Measurements from ENCODE around the gene SP140. TPM values are rescaled to one million over a fixed set of nuclear protein-coding genes. Genes with fewer than 3 reads are reported as not detected.

The SP140 gene
- polyA plus RNA-seq, 2 of the 4 experiments (the other 2 are of a cell fraction), result 0.10 TPM; not detected in 1

- FAIRE-seq (no peak), ATAC-seq (no peak), DNase-seq (ENCODE audit: low read depth in 1 of 2, low spot score in 1 of 2) (no peak)
- ChIA-PET CTCF (no interaction called here), POLR2A (no interaction called here)
- peaks cover 10% of the 10 kb centered on the region; the same call in 1 of the 3 replicates for H3K9me3 ChIP-seq
- H3K27ac ChIP-seq, result no peak overlapping the region
- H3K4me1 ChIP-seq, result no peaks in the 10 kb centered on the region
- H3K4me2 ChIP-seq, result no peak overlapping the region
- no peak for TF ChIP-seq MAZ (IDR thresholded peaks at IDR 0.05; ENCODE audit: borderline replicate concordance, low read depth, low read length)
- TF ChIP-seq CHD4 (IDR thresholded peaks at IDR 0.05; ENCODE audit: borderline replicate concordance), result no peak
- no peak for TF ChIP-seq BHLHE40 (IDR thresholded peaks at IDR 0.05; ENCODE audit: low read depth, low read length)
- TF ChIP-seq HMGXB4 (CRISPR knock-in tag; IDR thresholded peaks at IDR 0.05; ENCODE audit: borderline replicate concordance), result no peak
- no peak overlapping the region for H3K4me3 ChIP-seq
- 68% methylated on average over 3 of the region's 3 CpGs for WGBS (ENCODE audit: missing lambda C conversion rate)
Measured at GRCh38 chr2:230227216-230227615, 1.7 kb downstream of the SP140 start.

DNA sequence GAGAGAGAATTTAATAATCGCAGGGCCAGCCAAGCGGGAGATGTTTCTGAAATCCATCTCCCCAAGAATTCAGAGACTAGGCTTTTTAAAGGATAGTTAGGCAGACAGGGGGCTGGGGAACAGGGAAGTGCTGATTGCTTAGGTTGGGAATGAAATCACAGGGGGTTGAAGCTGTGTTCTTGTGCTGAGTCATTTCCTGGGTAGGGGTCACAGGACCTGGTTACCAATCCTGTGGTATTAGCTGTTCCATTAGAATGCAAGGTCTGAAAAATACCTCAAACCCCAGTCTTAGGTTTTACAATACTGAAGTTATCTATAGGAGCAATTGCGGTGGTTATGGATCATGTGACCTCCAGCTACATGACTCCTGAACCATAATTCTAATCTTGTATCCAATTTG, 4.6 kb downstream of the SP140 start:
- no peak overlapping the region for H3K4me2 ChIP-seq
- H3K27ac ChIP-seq, result no peak overlapping the region
- ATAC-seq (no peak), DNase-seq (ENCODE audit: low read depth in 1 of 2, low spot score in 1 of 2) (no peak), FAIRE-seq (no peak)
- no peak for TF ChIP-seq FOSB (CRISPR knock-in tag; IDR thresholded peaks at IDR 0.05)
- TF ChIP-seq MYC (IDR thresholded peaks at IDR 0.05; ENCODE audit: borderline replicate concordance, low read length), result no peak
- TF ChIP-seq ZSCAN20 (CRISPR knock-in tag; IDR thresholded peaks at IDR 0.05), result no peak
- no peak for TF ChIP-seq CBX8 (IDR thresholded peaks at IDR 0.05)
- no peak for TF ChIP-seq TP53 (CRISPR knock-in tag; IDR thresholded peaks at IDR 0.05)
- TF ChIP-seq, protein P1, sequence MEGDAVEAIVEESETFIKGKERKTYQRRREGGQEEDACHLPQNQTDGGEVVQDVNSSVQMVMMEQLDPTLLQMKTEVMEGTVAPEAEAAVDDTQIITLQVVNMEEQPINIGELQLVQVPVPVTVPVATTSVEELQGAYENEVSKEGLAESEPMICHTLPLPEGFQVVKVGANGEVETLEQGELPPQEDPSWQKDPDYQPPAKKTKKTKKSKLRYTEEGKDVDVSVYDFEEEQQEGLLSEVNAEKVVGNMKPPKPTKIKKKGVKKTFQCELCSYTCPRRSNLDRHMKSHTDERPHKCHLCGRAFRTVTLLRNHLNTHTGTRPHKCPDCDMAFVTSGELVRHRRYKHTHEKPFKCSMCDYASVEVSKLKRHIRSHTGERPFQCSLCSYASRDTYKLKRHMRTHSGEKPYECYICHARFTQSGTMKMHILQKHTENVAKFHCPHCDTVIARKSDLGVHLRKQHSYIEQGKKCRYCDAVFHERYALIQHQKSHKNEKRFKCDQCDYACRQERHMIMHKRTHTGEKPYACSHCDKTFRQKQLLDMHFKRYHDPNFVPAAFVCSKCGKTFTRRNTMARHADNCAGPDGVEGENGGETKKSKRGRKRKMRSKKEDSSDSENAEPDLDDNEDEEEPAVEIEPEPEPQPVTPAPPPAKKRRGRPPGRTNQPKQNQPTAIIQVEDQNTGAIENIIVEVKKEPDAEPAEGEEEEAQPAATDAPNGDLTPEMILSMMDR (IDR thresholded peaks at IDR 0.05), result no peak
- no peak for TF ChIP-seq KDM5A (IDR thresholded peaks at IDR 0.05)
- no peak for TF ChIP-seq HOXA7 (CRISPR knock-in tag; IDR thresholded peaks at IDR 0.05)
- TF ChIP-seq GATA3 (IDR thresholded peaks at IDR 0.05; ENCODE audit: borderline replicate concordance), result no peak
- no peak for TF ChIP-seq EP300 (IDR thresholded peaks at IDR 0.05)
- no peak for TF ChIP-seq RARB (CRISPR knock-in tag; IDR thresholded peaks at IDR 0.05)
- TF ChIP-seq, protein P2, sequence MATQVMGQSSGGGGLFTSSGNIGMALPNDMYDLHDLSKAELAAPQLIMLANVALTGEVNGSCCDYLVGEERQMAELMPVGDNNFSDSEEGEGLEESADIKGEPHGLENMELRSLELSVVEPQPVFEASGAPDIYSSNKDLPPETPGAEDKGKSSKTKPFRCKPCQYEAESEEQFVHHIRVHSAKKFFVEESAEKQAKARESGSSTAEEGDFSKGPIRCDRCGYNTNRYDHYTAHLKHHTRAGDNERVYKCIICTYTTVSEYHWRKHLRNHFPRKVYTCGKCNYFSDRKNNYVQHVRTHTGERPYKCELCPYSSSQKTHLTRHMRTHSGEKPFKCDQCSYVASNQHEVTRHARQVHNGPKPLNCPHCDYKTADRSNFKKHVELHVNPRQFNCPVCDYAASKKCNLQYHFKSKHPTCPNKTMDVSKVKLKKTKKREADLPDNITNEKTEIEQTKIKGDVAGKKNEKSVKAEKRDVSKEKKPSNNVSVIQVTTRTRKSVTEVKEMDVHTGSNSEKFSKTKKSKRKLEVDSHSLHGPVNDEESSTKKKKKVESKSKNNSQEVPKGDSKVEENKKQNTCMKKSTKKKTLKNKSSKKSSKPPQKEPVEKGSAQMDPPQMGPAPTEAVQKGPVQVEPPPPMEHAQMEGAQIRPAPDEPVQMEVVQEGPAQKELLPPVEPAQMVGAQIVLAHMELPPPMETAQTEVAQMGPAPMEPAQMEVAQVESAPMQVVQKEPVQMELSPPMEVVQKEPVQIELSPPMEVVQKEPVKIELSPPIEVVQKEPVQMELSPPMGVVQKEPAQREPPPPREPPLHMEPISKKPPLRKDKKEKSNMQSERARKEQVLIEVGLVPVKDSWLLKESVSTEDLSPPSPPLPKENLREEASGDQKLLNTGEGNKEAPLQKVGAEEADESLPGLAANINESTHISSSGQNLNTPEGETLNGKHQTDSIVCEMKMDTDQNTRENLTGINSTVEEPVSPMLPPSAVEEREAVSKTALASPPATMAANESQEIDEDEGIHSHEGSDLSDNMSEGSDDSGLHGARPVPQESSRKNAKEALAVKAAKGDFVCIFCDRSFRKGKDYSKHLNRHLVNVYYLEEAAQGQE (IDR thresholded peaks at IDR 0.05), result no peak
- TF ChIP-seq NPAS2 (CRISPR knock-in tag; IDR thresholded peaks at IDR 0.05; ENCODE audit: borderline replicate concordance), result no peak
- no peak for TF ChIP-seq SREBF2 (IDR thresholded peaks at IDR 0.05)
- no peak for TF ChIP-seq HEYL (CRISPR knock-in tag; IDR thresholded peaks at IDR 0.05)
- no peak for TF ChIP-seq ZNF302 (CRISPR knock-in tag; IDR thresholded peaks at IDR 0.05)
- H3K9me3 ChIP-seq, result peaks cover 10% of the 10 kb centered on the region; the same call in 1 of the 3 replicates
- POLR2A ChIA-PET, result no interaction called here
- WGBS (ENCODE audit: missing lambda C conversion rate), result 94% methylated on average over 3 of the region's 3 CpGs
- H3K4me3 ChIP-seq, result no peak overlapping the region
- H3K4me1 ChIP-seq, result no peaks in the 10 kb centered on the region
- CTCF ChIA-PET, result no interaction called here

Measured in A549 (cell line).